ENCODE data around the gene CDRT15. TPM values are rescaled to one million over a fixed set of nuclear protein-coding genes. Genes with fewer than 3 reads are reported as not detected.

CDRT15 gene
- total RNA-seq, 1 donor from 2014 or later, result not detected

GRCh38 chr17:14207791-14208190, 28.9 kb downstream of the CDRT15 start:
- intact Hi-C loops (cut with DNase I), result no loop called here
- no peaks in the 10 kb centered on the region for H3K9me3 ChIP-seq
- H3K36me3 ChIP-seq, result peaks cover 0 to 20% of the 10 kb centered on the region in 2 donors
- TF ChIP-seq POLR2A (IDR thresholded peaks at IDR 0.05) (no peak), CTCF (IDR thresholded peaks at IDR 0.05) (no peak), POLR2AphosphoS5 (IDR thresholded peaks at IDR 0.05; ENCODE audit: insufficient read depth in 1 of 2, low read depth in 1 of 2) (no peak)
- H3K4me3 ChIP-seq, result no peak overlapping the region
- H3K27me3 ChIP-seq, result no peaks in the 10 kb centered on the region
- DNase-seq (ENCODE audit: extremely low spot score in 2 of 2), result no peak
- H3K4me1 ChIP-seq, result no peaks in the 10 kb centered on the region
- no peak overlapping the region for H3K27ac ChIP-seq

DNA sequence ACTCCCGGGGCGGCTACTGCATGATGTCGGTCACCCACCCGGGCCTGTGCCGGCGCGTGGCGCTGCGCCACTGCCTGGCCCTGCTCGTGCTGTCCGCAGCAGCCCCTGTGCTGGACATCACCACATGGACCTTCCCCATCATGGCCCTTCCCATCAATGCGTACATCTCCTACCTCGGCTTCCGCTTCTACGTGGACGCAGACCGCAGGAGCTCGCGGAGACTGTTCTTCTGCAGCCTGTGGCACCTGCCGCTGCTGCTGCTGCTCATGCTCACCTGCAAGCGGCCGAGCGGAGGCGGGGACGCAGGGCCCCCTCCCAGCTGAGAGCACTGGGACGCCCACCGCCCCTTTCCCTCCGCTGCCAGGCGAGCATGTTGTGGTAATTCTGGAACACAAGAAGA, 29.8 kb downstream of the CDRT15 start:
- Histone ChIP-seq H3K36me3 (peaks cover 0 to 20% of the 10 kb centered on the region in 2 donors), H3K9me3 (no peaks in the 10 kb centered on the region), H3K27me3 (no peaks in the 10 kb centered on the region), H3K4me3 (no peak overlapping the region), H3K27ac (no peak overlapping the region), H3K4me1 (peaks cover 3% of the 10 kb centered on the region)
- TF ChIP-seq POLR2A (IDR thresholded peaks at IDR 0.05), result no peak
- no peak for TF ChIP-seq POLR2AphosphoS5 (IDR thresholded peaks at IDR 0.05; ENCODE audit: insufficient read depth in 1 of 2, low read depth in 1 of 2)
- TF ChIP-seq CTCF (IDR thresholded peaks at IDR 0.05), result no peak
- no peak for DNase-seq (ENCODE audit: extremely low spot score in 2 of 2)
- intact Hi-C loops (cut with DNase I), result no loop called here

GRCh38 chr17:14205992-14206461, 30.6 kb downstream of the CDRT15 start:
- Histone ChIP-seq H3K27ac (no peak overlapping the region), H3K9me3 (no peaks in the 10 kb centered on the region), H3K36me3 (peaks cover 0 to 20% of the 10 kb centered on the region in 2 donors), H3K4me3 (no peak overlapping the region), H3K4me1 (peaks cover 12% of the 10 kb centered on the region), H3K27me3 (no peaks in the 10 kb centered on the region)
- TF ChIP-seq CTCF (IDR thresholded peaks at IDR 0.05) (no peak), POLR2AphosphoS5 (IDR thresholded peaks at IDR 0.05; ENCODE audit: insufficient read depth in 1 of 2, low read depth in 1 of 2) (no peak), POLR2A (IDR thresholded peaks at IDR 0.05) (no peak)
- no peak for DNase-seq (ENCODE audit: extremely low spot score in 2 of 2)
- intact Hi-C loops (cut with DNase I), result no loop called here

GRCh38 chr17:14205380-14205779, 31.3 kb downstream of the CDRT15 start:
- H3K27ac ChIP-seq, result no peak overlapping the region

More at GRCh38 chr17:14205380-14205779, 31.3 kb downstream of the CDRT15 start:
- intact Hi-C loops (cut with DNase I), result no loop called here
- TF ChIP-seq CTCF (IDR thresholded peaks at IDR 0.05), result no peak
- no peak for TF ChIP-seq POLR2AphosphoS5 (IDR thresholded peaks at IDR 0.05; ENCODE audit: insufficient read depth in 1 of 2, low read depth in 1 of 2)
- TF ChIP-seq POLR2A (IDR thresholded peaks at IDR 0.05), result no peak
- Histone ChIP-seq H3K27me3 (no peaks in the 10 kb centered on the region), H3K4me1 (peaks cover 18% of the 10 kb centered on the region), H3K36me3 (peaks cover 0 to 20% of the 10 kb centered on the region in 2 donors), H3K9me3 (no peaks in the 10 kb centered on the region), H3K4me3 (no peak overlapping the region)
- no peak for DNase-seq (ENCODE audit: extremely low spot score in 2 of 2)
